ACC112 (cell line): ENCODE data around the gene UBALD2.
"Not testable (repeated sequence)": the region's sequence is repeated elsewhere in the genome, so short reads cannot be mapped to it uniquely, and the experiment has no call there.

Source experiments
- H2AFZ ChIP-seq: fragments of 200-600 bp; sonication (generic); one replicate; pipeline ENCODE4 v1.6.0; 2017; ENCODE audit warnings: antibody characterized with exemption, low read length; ENCODE audit not compliant: unreplicated experiment
- H3K27ac ChIP-seq: fragments of 200-600 bp; sonication (generic); 2 replicates; pipeline ENCODE4 v1.5.1; 2014; ENCODE audit warnings: low read depth, mild to moderate bottlenecking, antibody characterized with exemption, low read length, moderate library complexity
- H3K27me3 ChIP-seq: fragments of 200-600 bp; sonication (generic); 2 replicates; pipeline ENCODE4 v1.6.1; 2014; ENCODE audit warnings: mild to moderate bottlenecking, antibody characterized with exemption, low read length, moderate library complexity, mixed read lengths; ENCODE audit not compliant: insufficient read depth
- H3K36me3 ChIP-seq: fragments of 200-600 bp; sonication (generic); 2 replicates; pipeline ENCODE4 v1.6.1; 2016; ENCODE audit warnings: mild to moderate bottlenecking, antibody characterized with exemption, low read length, moderate library complexity, mixed read lengths; ENCODE audit not compliant: insufficient read depth
- H3K4me1 ChIP-seq: fragments of 200-600 bp; sonication (generic); one replicate; pipeline ENCODE4 v1.6.1; 2016; ENCODE audit warnings: low read length, mixed read lengths; ENCODE audit not compliant: insufficient read depth, unreplicated experiment, control insufficient read depth
- H3K4me3 ChIP-seq: fragments of 200-600 bp; sonication (generic); 2 replicates; pipeline ENCODE4 v1.5.1; 2014; ENCODE audit warnings: mild to moderate bottlenecking, low read depth, low read length
- H3K79me2 ChIP-seq: fragments of 200-600 bp; sonication (generic); one replicate; pipeline ENCODE4 v1.6.0; 2016; ENCODE audit warnings: low read length; ENCODE audit not compliant: control insufficient read depth, unreplicated experiment, insufficient read depth

The UBALD2 gene

GRCh38 chr17:76267051-76267576, 2.0 kb downstream of the UBALD2 start:
- Histone ChIP-seq H3K27me3 (no peaks in the 10 kb centered on the region), H3K27ac (peak overlapping the region; percentile 79), H3K4me3 (peak overlapping the region; percentile 84), H3K36me3 (no peaks in the 10 kb centered on the region), H2AFZ (no peak overlapping the region), H3K79me2 (peaks cover 43% of the 10 kb centered on the region), H3K4me1 (peaks cover 30% of the 10 kb centered on the region)

DNA sequence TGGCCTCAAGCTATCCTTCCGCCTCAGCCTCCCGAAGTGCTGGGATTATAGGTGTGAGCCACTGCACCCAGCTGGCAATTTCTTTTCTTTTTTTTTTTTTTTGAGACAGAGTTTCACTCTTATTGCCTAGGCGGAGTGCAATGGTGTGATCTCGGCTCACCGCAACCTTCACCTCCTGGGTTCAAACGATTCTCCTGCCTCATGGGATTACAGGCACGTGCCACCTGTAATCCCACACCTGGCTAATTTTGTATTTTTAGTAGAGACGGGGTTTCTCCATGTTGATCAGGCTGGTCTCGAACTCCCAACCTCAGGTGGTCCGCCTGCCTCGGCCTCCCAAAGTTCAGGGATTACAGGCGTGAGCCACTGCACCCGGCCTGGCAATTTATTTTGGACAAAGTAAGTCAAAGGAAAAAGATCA, 2.4 kb downstream of the UBALD2 start:
- not testable (repeated sequence) for H3K27me3 ChIP-seq, H2AFZ ChIP-seq, H3K36me3 ChIP-seq
- Histone ChIP-seq H3K27ac (peak overlapping the region; percentile 76), H3K4me3 (peak overlapping the region; percentile 63), H3K4me1 (peaks cover 30% of the 10 kb centered on the region), H3K79me2 (peaks cover 43% of the 10 kb centered on the region)

DNA sequence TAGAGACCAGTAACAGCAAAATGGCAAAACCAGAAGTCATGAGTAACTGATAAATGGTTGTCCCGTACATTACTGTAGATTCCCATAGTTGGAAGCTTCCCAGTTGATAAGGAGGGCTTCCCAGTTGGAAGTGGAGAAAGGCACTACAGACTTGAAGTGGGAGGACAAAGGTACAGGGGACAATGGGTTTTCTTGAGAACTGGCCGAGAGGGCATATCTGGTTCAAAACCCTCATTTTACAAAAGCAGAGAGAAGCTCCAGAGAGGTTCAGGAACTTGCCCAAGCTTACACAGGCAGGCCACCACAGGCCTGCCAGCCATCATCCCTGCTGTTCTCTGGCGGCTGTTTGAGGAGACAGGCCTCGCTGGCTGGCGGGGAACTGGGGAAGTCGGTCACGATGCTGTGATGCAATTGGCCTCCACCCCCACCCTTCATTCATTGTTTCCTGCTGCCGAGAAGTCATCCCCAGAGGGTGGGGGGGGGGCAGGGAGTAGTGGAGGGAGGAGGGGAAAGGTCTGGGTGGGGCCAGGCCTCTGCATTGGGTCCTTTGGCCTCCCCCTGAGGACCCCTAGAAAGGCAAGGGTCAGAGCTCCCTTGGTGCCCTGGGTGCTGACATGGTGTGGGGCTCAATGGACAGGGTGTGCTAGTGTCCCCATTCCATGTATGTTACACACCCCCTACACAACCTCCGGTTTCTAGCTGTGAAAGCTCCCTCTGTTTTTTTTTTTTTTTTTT, 3.0 kb downstream of the UBALD2 start:
- Histone ChIP-seq H3K27ac (peak overlapping the region; percentile 76), H3K4me3 (peak overlapping the region; percentile 63), H2AFZ (no peak overlapping the region), H3K4me1 (peaks cover 30% of the 10 kb centered on the region), H3K79me2 (peaks cover 43% of the 10 kb centered on the region), H3K36me3 (no peaks in the 10 kb centered on the region), H3K27me3 (no peaks in the 10 kb centered on the region)

DNA sequence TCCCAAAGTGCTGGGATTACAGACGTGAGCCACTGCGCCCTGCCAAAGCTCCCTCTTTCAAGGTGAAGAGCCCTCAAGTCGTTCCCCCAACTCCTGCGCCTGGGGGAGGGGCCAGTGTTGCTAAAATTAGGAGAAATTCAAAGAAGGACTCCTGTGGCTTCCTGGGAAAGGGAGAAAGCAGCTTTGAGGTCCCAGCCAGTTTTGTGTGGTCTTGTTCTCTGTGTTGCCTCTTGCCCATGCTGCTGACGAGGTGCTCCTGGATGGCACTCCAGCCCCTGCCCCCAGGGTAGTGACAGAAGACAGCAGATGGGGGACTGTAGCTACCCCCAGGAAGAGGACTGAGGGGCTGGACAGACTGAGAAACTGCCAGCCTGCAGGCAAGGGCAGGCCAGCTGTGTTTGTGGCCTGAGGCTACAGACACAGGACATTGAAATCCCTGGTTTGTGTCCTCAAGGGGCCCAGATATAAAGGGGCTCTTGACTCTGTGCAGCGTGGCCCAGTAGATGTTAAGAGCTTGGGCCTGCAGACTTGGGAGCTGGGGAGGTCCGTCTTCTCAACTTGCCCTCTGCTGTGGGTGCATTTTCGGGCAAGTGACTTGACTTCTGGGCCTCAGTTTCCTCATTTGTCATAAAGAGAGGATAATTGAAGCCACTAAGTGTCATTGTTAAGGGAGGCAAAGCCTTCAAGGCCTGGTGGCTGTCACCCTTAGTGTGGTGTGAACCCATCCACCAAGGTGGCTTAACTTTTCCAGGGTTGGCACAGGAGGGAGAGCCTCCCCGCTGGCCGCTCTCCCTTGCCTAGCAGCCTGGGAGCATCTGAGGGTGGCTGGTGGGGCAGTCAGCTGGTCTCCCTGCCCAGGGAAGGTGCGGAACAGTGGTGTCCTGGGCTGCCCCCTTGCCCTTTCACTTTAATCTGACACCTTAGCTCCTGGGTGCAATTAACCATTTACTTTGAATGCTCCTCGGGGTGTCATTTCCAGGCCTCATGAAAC, 4.1 kb downstream of the UBALD2 start:
- Histone ChIP-seq H2AFZ (no peak overlapping the region), H3K79me2 (peaks cover 43% of the 10 kb centered on the region), H3K27me3 (no peaks in the 10 kb centered on the region), H3K4me3 (no peak overlapping the region), H3K27ac (no peak overlapping the region; the same call in 1 of the 2 replicates), H3K36me3 (no peaks in the 10 kb centered on the region), H3K4me1 (peaks cover 27% of the 10 kb centered on the region)

GRCh38 chr17:76270127-76270592, 5.0 kb downstream of the UBALD2 start:
- Histone ChIP-seq H3K27me3 (no peaks in the 10 kb centered on the region), H3K79me2 (peaks cover 43% of the 10 kb centered on the region), H3K36me3 (no peaks in the 10 kb centered on the region), H3K4me1 (peaks cover 24% of the 10 kb centered on the region), H3K4me3 (no peak overlapping the region), H3K27ac (no peak overlapping the region), H2AFZ (no peak overlapping the region)

GRCh38 chr17:76270770-76271668, 5.9 kb downstream of the UBALD2 start:
- Histone ChIP-seq H3K27me3 (no peaks in the 10 kb centered on the region), H3K4me3 (no peak overlapping the region), H3K79me2 (peaks cover 35% of the 10 kb centered on the region), H3K4me1 (peaks cover 24% of the 10 kb centered on the region), H3K36me3 (no peaks in the 10 kb centered on the region), H2AFZ (no peak overlapping the region), H3K27ac (no peak overlapping the region)

GRCh38 chr17:76271669-76272540, 6.8 kb downstream of the UBALD2 start:
- no peaks in the 10 kb centered on the region for H3K36me3 ChIP-seq
- H3K27me3 ChIP-seq: no peaks in the 10 kb centered on the region
- peaks cover 26% of the 10 kb centered on the region for H3K79me2 ChIP-seq
- no peak overlapping the region for H3K27ac ChIP-seq
- H3K4me1 ChIP-seq: peaks cover 20% of the 10 kb centered on the region
- H2AFZ ChIP-seq: no peak overlapping the region
- H3K4me3 ChIP-seq: no peak overlapping the region

DNA sequence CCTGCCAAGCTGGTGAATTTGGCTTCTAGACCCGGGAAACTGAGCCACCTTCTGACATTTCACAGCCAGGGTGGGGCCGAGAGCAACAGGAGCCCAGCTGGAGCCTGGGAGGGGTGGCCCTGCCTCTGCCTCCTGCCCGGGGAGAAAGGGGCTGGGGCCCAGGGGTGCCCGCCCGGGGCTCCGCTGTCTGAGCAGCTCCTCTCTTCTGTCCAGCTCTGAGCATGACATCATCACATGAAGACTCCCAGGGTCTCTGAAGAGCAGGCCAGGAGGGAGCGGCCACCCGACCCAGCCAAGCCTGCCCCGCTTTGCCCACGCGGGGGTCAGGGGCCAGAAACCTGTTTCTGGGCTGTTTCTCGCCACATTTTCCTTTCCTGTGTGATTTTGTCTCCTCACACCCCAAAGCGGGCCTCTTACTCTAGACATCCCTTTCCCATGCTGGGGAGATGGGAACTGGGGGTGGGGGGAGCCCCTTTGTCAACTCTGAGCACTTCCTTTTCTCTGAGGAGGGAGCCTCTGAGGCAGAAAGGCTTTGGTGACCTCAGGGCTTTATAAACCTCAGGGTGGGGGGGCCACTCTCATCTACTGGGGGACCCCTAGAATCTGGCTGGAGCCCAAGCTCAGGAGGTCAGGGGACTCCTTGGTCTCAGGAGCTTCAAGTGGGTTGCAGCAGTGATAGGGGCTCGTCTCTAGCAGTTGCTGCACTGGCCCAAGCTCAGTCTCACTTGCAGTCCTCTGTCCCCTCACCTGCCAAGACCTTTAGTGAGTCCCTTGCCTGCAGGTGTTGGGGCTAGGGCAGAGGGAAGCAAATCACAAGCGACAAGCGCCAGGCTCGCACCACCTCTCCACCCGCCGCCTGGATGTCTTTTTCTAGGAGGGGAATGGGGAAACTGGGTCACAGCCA, 7.6 kb downstream of the UBALD2 start:
- Histone ChIP-seq H3K4me3 (no peak overlapping the region), H2AFZ (no peak overlapping the region), H3K27me3 (no peaks in the 10 kb centered on the region), H3K4me1 (peaks cover 14% of the 10 kb centered on the region), H3K79me2 (peaks cover 18% of the 10 kb centered on the region), H3K27ac (no peak overlapping the region), H3K36me3 (no peaks in the 10 kb centered on the region)
